HCEC 1CT (cell line): Measurements from ENCODE around the gene USP15.
"Not testable (repeated sequence)": the region's sequence is repeated elsewhere in the genome, so short reads cannot be mapped to it uniquely, and the experiment has no call there.

ENCODE experiments used
- DNase-seq: peaks from one replicate; pipeline ENCODE4 v3.0.0-alpha.2; 2017

Gene USP15

GRCh38 chr12:62332598-62332997 lies 72.4 kb downstream of the USP15 start:
- DNase-seq = peak; percentile 82

- no peak for DNase-seq
Observed at GRCh38 chr12:62335057-62335456, 74.9 kb downstream of the USP15 start.

- no peak for DNase-seq
Observed at GRCh38 chr12:62335796-62336195, 75.6 kb downstream of the USP15 start.

- not testable (repeated sequence) for DNase-seq
Observed at GRCh38 chr12:62337643-62338042, 77.4 kb downstream of the USP15 start.

GRCh38 chr12:62342614-62343303 lies 82.6 kb downstream of the USP15 start:
- not testable (repeated sequence) for DNase-seq

- DNase-seq = not testable (repeated sequence)
Observed at GRCh38 chr12:62343304-62344120, 83.3 kb downstream of the USP15 start.

- not testable (repeated sequence) for DNase-seq
Observed at GRCh38 chr12:62344731-62345556, 84.7 kb downstream of the USP15 start.

- no peak for DNase-seq
Observed at GRCh38 chr12:62345667-62346066, 85.5 kb downstream of the USP15 start.

- DNase-seq = no peak
Observed at GRCh38 chr12:62346817-62347216, 86.6 kb downstream of the USP15 start.

- DNase-seq = peak; percentile 78
Observed at GRCh38 chr12:62347922-62348650, 87.9 kb downstream of the USP15 start.

- DNase-seq = no peak
Observed at GRCh38 chr12:62350554-62350953, 90.3 kb downstream of the USP15 start.

GRCh38 chr12:62351326-62351725 lies 91.1 kb downstream of the USP15 start:
- no peak for DNase-seq

GRCh38 chr12:62361048-62361447 lies 100.8 kb downstream of the USP15 start:
- no peak for DNase-seq

GRCh38 chr12:62363506-62363905 lies 103.3 kb downstream of the USP15 start:
- DNase-seq = no peak

- DNase-seq = not testable (repeated sequence)
Observed at GRCh38 chr12:62364697-62365096, 104.5 kb downstream of the USP15 start.

- DNase-seq = not testable (repeated sequence)
Observed at GRCh38 chr12:62365846-62366245, 105.6 kb downstream of the USP15 start.

GRCh38 chr12:62368430-62369223 lies 108.4 kb downstream of the USP15 start:
- DNase-seq = not testable (repeated sequence)

GRCh38 chr12:62370189-62370588 lies 110.0 kb downstream of the USP15 start:
- DNase-seq = no peak

GRCh38 chr12:62371661-62372060 lies 111.5 kb downstream of the USP15 start:
- DNase-seq = no peak

- DNase-seq = no peak
Observed at GRCh38 chr12:62372134-62372533, 111.9 kb downstream of the USP15 start.

GRCh38 chr12:62372825-62373224 lies 112.6 kb downstream of the USP15 start:
- no peak for DNase-seq

GRCh38 chr12:62375603-62376002 lies 115.4 kb downstream of the USP15 start:
- DNase-seq = no peak
